ENCODE measurements around the gene GALT.

GALT gene

GRCh38 chr9:34690983-34691935 is 44.8 kb downstream of the GALT start, which contains the start of gene CCL19:
CCL19 (minus strand) TSS chr9:34691276; CDS start chr9:34691139, 137 bp downstream.
- no peak for DNase-seq
- TF ChIP-seq CTCF (IDR thresholded peaks at IDR 0.05; ENCODE audit: low read depth, low read length), result no peak
- no peaks in the 10 kb centered on the region for H3K9me3 ChIP-seq
- H3K4me1 ChIP-seq, result no peaks in the 10 kb centered on the region
- no peaks in the 10 kb centered on the region for H3K27me3 ChIP-seq
- no peak within 1 kb of the TSS for H3K4me3 ChIP-seq (ENCODE audit: low read depth, low read length)
- no peaks in the 10 kb centered on the region for H3K36me3 ChIP-seq

GRCh38 chr9:34691936-34692315 is 45.5 kb downstream of the GALT start:
- no peak overlapping the region for H3K4me3 ChIP-seq (ENCODE audit: low read depth, low read length)
- no peaks in the 10 kb centered on the region for H3K4me1 ChIP-seq
- no peaks in the 10 kb centered on the region for H3K27me3 ChIP-seq
- no peak for TF ChIP-seq CTCF (IDR thresholded peaks at IDR 0.05; ENCODE audit: low read depth, low read length)
- DNase-seq, result no peak
- no peaks in the 10 kb centered on the region for H3K9me3 ChIP-seq
- no peaks in the 10 kb centered on the region for H3K36me3 ChIP-seq

GRCh38 chr9:34693560-34693959 is 47.1 kb downstream of the GALT start:
- TF ChIP-seq CTCF (IDR thresholded peaks at IDR 0.05; ENCODE audit: low read depth, low read length), result no peak
- Histone ChIP-seq H3K4me1 (no peaks in the 10 kb centered on the region), H3K9me3 (no peaks in the 10 kb centered on the region), H3K36me3 (no peaks in the 10 kb centered on the region), H3K4me3 (ENCODE audit: low read depth, low read length) (no peak overlapping the region), H3K27me3 (no peaks in the 10 kb centered on the region)
- no peak for DNase-seq

- H3K36me3 ChIP-seq, result no peaks in the 10 kb centered on the region
- no peaks in the 10 kb centered on the region for H3K9me3 ChIP-seq
- no peaks in the 10 kb centered on the region for H3K27me3 ChIP-seq
- no peaks in the 10 kb centered on the region for H3K4me1 ChIP-seq
- H3K4me3 ChIP-seq (ENCODE audit: low read depth, low read length), result no peak overlapping the region
- TF ChIP-seq CTCF (IDR thresholded peaks at IDR 0.05; ENCODE audit: low read depth, low read length), result no peak
- no peak for DNase-seq
Observed at GRCh38 chr9:34694811-34695210, 48.3 kb downstream of the GALT start.

Measured in BE2C (cell line).